Mucosa of stomach (tissue), 1 donor: ENCODE results near the gene FTO.

ENCODE experiments used
- H3K27me3 ChIP-seq: one replicate; pipeline ENCODE4 v1.7.0; 2013; ENCODE audit warnings: mild to moderate bottlenecking, low read length; ENCODE audit not compliant: control insufficient read depth, insufficient read depth
- H3K36me3 ChIP-seq: one replicate; pipeline ENCODE4 v1.7.0; 2013; ENCODE audit warnings: low read length; ENCODE audit not compliant: control insufficient read depth, insufficient read depth
- H3K4me1 ChIP-seq: one replicate; pipeline ENCODE4 v1.7.0; 2013; ENCODE audit warnings: mild to moderate bottlenecking, low read length; ENCODE audit not compliant: control insufficient read depth, insufficient read depth
- H3K4me3 ChIP-seq: one replicate; pipeline ENCODE4 v1.7.0; 2013; ENCODE audit warnings: low read length
- H3K9ac ChIP-seq: one replicate; pipeline ENCODE4 v1.7.0; 2013; ENCODE audit warnings: mild to moderate bottlenecking, low read length, moderate library complexity
- H3K9me3 ChIP-seq: one replicate; pipeline ENCODE4 v1.7.0; 2013; ENCODE audit warnings: mild to moderate bottlenecking, low read length, moderate library complexity; ENCODE audit not compliant: control insufficient read depth
- donor health status: Pancreatic carcinoma.

FTO gene

GRCh38 chr16:53761962-53762703 is 58.2 kb downstream of the FTO start:
- H3K36me3 ChIP-seq: no peaks in the 10 kb centered on the region
- H3K4me3 ChIP-seq: no peak overlapping the region
- no peak overlapping the region for H3K9ac ChIP-seq
- no peaks in the 10 kb centered on the region for H3K9me3 ChIP-seq
- no peaks in the 10 kb centered on the region for H3K27me3 ChIP-seq
- peaks cover 11% of the 10 kb centered on the region for H3K4me1 ChIP-seq

- no peaks in the 10 kb centered on the region for H3K27me3 ChIP-seq
- no peak overlapping the region for H3K9ac ChIP-seq
- H3K36me3 ChIP-seq: no peaks in the 10 kb centered on the region
- no peak overlapping the region for H3K4me3 ChIP-seq
- no peaks in the 10 kb centered on the region for H3K9me3 ChIP-seq
- peaks cover 10% of the 10 kb centered on the region for H3K4me1 ChIP-seq
These were observed 62.5 kb downstream of the FTO start for GRCh38 chr16:53766304-53767016.

- Histone ChIP-seq H3K4me3 (no peak overlapping the region), H3K36me3 (no peaks in the 10 kb centered on the region), H3K4me1 (peaks cover 1% of the 10 kb centered on the region), H3K9me3 (no peaks in the 10 kb centered on the region), H3K27me3 (no peaks in the 10 kb centered on the region), H3K9ac (no peak overlapping the region)
These were observed 64.2 kb downstream of the FTO start for GRCh38 chr16:53768167-53768566.

- no peak overlapping the region for H3K4me3 ChIP-seq
- H3K36me3 ChIP-seq: no peaks in the 10 kb centered on the region
These were observed 64.6 kb downstream of the FTO start for GRCh38 chr16:53768593-53768992.

GRCh38 chr16:53769185-53769584 is 65.2 kb downstream of the FTO start:
- Histone ChIP-seq H3K4me3 (no peak overlapping the region), H3K36me3 (no peaks in the 10 kb centered on the region), H3K9me3 (no peaks in the 10 kb centered on the region), H3K9ac (no peak overlapping the region), H3K27me3 (no peaks in the 10 kb centered on the region), H3K4me1 (peaks cover 6% of the 10 kb centered on the region)

More at GRCh38 chr16:53768593-53768992, 64.6 kb downstream of the FTO start:
- Histone ChIP-seq H3K27me3 (no peaks in the 10 kb centered on the region), H3K9ac (no peak overlapping the region), H3K9me3 (no peaks in the 10 kb centered on the region), H3K4me1 (peaks cover 6% of the 10 kb centered on the region)

- no peak overlapping the region for H3K4me3 ChIP-seq
- peaks cover 7% of the 10 kb centered on the region for H3K4me1 ChIP-seq
- H3K27me3 ChIP-seq: no peaks in the 10 kb centered on the region
- no peak overlapping the region for H3K9ac ChIP-seq
- H3K36me3 ChIP-seq: no peaks in the 10 kb centered on the region
- H3K9me3 ChIP-seq: no peaks in the 10 kb centered on the region
These were observed 65.8 kb downstream of the FTO start for GRCh38 chr16:53769787-53770186.

- Histone ChIP-seq H3K27me3 (no peaks in the 10 kb centered on the region), H3K9me3 (no peaks in the 10 kb centered on the region), H3K4me3 (no peak overlapping the region), H3K4me1 (peaks cover 15% of the 10 kb centered on the region), H3K36me3 (no peaks in the 10 kb centered on the region), H3K9ac (no peak overlapping the region)
These were observed 66.7 kb downstream of the FTO start for GRCh38 chr16:53770641-53771040.

GRCh38 chr16:53771655-53772497 is 67.9 kb downstream of the FTO start:
- peaks cover 20% of the 10 kb centered on the region for H3K4me1 ChIP-seq

GRCh38 chr16:53773150-53773846 is 69.3 kb downstream of the FTO start:
- Histone ChIP-seq H3K4me1 (peaks cover 20% of the 10 kb centered on the region), H3K36me3 (no peaks in the 10 kb centered on the region), H3K4me3 (no peak overlapping the region), H3K27me3 (no peaks in the 10 kb centered on the region), H3K9me3 (no peaks in the 10 kb centered on the region), H3K9ac (no peak overlapping the region)

More at GRCh38 chr16:53771655-53772497, 67.9 kb downstream of the FTO start:
- H3K9ac ChIP-seq: no peak overlapping the region
- no peaks in the 10 kb centered on the region for H3K36me3 ChIP-seq
- no peak overlapping the region for H3K4me3 ChIP-seq
- H3K27me3 ChIP-seq: no peaks in the 10 kb centered on the region
- H3K9me3 ChIP-seq: no peaks in the 10 kb centered on the region

- Histone ChIP-seq H3K4me1 (peaks cover 20% of the 10 kb centered on the region), H3K9ac (no peak overlapping the region), H3K36me3 (no peaks in the 10 kb centered on the region), H3K27me3 (no peaks in the 10 kb centered on the region), H3K9me3 (no peaks in the 10 kb centered on the region), H3K4me3 (no peak overlapping the region)
These were observed 69.9 kb downstream of the FTO start for GRCh38 chr16:53773881-53774280.

- Histone ChIP-seq H3K9me3 (no peaks in the 10 kb centered on the region), H3K36me3 (no peaks in the 10 kb centered on the region), H3K27me3 (no peaks in the 10 kb centered on the region), H3K9ac (no peak overlapping the region), H3K4me1 (peaks cover 27% of the 10 kb centered on the region), H3K4me3 (no peak overlapping the region)
These were observed 71.3 kb downstream of the FTO start for GRCh38 chr16:53775106-53775820.
